ENCODE data around the gene ISY1.
A peak's percentile ranks its signal among the peaks of the same experiment; 100 is the strongest.
"Not testable (repeated sequence)": the region's sequence is repeated elsewhere in the genome, so short reads cannot be mapped to it uniquely, and the experiment has no call there.

Gene ISY1

DNA sequence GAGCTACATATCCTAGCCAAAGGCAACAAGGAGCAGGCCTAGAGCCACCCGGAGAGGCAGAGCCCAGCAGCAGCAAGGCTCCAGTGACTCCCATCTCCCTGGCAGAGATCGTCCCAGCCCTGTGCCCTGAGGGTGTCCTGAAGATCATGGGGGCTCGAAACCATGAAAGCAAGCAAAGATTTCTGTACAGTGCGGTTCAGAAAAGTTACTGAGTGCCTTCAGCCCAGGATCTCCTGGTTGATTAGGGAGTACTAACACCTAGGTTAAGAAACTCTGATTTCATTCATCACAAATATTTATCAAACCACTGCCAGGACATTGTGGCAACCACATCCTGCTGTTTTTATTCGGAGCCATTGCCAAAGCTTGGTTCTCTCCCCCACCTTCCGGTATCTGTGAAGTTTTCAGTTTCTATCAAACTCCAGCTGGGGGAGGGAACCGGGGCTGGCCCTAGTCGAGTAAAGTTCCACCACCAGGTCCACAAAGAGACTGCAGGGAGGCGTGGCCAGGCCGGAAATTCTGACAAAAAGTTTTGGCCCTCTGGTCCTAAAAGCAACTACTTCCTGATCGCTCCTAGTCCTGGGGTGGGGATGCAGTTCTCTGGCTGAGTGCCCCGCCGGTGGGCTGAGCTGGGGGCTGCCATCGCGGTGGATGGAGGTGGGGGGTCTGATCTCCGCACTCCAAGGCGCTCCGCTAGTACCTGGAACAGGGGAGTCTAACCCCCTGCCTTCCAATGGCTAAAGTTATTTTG is 40.4 kb downstream of the ISY1 start:
- DNase-seq (ENCODE audit: low read depth), result peak; percentile 80

DNA sequence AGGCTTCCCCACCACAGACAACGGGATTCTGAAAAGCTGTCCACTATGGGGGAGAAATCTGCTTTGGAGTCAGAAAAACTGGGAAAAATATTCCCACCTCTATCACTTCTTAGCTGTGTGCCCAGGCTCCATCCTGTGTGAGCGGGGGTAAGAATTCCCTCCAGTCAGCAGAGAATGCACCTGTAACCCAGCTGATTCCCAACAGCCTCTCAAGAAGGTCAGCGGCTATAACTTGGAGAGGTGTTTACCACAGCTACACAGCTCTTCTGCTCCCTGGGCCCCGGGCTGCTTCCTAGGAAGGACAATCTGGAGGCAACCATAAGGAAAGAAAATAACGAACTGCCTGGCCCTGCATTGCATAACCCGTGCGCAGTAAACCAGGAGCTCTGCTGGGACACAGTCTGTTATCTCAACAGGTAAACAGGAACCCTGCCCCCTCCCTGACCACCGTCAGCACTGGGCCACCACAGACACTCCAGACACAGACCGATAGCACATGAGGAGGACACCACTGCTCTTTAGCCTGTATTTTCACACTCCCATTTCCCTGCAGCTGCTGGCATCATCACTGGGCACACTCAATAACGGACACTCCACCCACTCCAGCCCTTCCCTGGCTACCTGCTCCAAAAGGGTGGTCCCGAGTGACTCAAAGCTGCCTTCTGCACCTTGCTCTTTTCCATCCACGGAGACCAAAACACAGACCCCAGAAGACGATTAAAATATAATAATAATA is 41.3 kb downstream of the ISY1 start:
- DNase-seq (ENCODE audit: low read depth), result no peak

GRCh38 chr3:129118745-129119144 is 42.1 kb downstream of the ISY1 start:
- DNase-seq (ENCODE audit: low read depth), result no peak

GRCh38 chr3:129117134-129117533 is 43.7 kb downstream of the ISY1 start:
- DNase-seq (ENCODE audit: low read depth), result no peak

DNA sequence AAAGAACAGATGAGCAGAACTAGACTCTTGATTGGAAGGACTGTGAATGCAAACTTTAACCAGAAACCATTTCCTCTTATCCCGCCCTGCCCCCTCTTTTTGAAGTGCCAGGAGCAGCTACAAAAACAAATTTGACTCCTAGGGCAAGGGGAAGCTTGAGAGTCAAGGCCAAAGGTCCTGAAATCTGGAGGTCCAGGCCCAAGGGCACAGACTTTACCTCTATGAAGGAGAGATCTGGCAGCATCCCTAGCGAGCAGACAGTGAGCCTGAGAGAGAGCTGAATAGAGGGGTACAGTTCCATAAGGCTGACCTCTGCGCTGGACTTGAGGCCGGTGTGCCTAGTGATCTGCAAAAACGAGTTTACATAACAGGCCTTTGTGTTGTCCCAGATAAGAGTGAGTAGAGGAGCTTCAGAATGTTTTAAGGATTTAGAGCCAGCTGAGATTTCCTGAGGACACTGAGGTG is 44.3 kb downstream of the ISY1 start:
- DNase-seq (ENCODE audit: low read depth), result no peak

GRCh38 chr3:129114455-129114854 is 46.4 kb downstream of the ISY1 start:
- DNase-seq (ENCODE audit: low read depth), result no peak

- no peak for DNase-seq (ENCODE audit: low read depth)
Measured at GRCh38 chr3:129112308-129113052, 48.4 kb downstream of the ISY1 start.

DNA sequence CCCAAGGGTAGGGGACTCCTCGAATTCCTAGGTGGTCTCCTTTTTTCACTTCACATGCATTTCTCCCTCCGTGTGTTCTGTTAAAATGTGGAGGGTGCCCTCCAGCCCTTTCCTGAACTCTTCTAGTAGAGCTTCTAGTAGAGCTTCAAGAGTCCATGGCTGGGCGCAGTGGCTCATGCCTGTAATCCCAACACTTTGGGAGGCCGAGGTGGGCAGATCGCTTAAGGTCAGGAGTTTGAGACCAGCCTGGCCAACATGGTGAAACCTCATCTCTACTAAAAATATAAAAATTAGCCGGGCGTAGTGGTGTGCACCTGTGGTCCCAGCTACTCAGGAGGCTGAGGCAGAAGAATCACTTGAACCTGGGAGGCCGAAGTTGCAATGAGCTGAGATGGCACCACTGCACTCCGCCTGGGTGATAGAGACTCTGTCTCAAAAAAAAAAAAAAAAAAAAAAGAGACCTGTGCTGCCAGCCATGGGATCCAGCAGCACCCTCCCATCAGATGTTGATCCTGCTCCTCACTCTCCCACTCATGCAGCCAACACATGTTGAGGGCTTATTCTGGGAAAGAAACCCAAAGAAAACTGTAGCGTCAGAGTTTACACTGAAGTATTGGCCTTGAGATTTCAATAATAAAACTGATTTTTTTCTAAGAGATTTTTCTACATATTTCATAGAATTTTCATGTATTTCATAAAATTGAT is 49.6 kb downstream of the ISY1 start:
- DNase-seq (ENCODE audit: low read depth), result not testable (repeated sequence)

GRCh38 chr3:129107793-129108192 is 53.1 kb downstream of the ISY1 start:
- no peak for DNase-seq (ENCODE audit: low read depth)

GRCh38 chr3:129106866-129107565 is 53.8 kb downstream of the ISY1 start:
- DNase-seq (ENCODE audit: low read depth), result no peak

DNA sequence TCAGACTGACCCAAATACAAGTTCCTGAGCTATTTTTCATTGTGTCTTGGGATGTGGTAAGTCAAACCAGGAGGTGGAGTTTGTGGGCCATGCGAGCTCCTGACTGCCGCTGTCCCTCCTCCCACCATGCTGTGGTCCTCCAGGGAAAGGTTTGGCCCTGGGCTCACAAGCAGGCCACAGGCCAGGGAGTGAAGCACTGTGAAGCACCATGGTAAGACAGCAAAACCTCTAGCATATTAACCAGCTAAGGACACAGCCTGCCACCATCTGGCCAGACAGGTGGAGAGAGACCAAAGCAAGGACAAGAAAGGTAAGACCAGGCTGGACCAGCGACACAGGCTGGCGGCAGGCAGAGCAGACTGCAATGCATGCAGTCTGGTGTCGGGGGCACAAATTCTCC is 54.5 kb downstream of the ISY1 start:
- DNase-seq (ENCODE audit: low read depth), result no peak

- DNase-seq (ENCODE audit: low read depth), result no peak
Measured at GRCh38 chr3:129105862-129106261, 55.0 kb downstream of the ISY1 start.

- no peak for DNase-seq (ENCODE audit: low read depth)
Measured at GRCh38 chr3:129104498-129105079, 56.3 kb downstream of the ISY1 start.

DNA sequence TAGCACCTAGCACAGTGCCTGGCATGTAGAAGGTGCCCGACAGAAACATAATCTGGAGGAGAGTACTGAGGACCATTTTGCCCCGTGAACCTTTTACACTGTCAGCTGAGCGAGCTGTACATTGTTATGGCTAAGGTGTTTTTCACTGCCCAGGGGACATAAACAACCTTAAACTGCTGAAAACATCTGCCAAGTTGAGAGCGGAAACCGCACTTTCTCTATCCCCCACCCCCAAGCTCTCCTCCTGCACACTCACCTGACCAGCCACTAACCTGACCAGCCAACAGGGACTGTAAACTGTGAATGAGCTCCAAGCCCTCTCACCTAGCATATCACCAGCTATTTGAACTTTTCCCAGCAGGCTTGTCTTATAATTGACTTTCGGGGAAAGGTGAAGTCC is 56.8 kb downstream of the ISY1 start:
- no peak for DNase-seq (ENCODE audit: low read depth)

- DNase-seq (ENCODE audit: low read depth), result no peak
Measured at GRCh38 chr3:129103296-129103695, 57.6 kb downstream of the ISY1 start.

DNA sequence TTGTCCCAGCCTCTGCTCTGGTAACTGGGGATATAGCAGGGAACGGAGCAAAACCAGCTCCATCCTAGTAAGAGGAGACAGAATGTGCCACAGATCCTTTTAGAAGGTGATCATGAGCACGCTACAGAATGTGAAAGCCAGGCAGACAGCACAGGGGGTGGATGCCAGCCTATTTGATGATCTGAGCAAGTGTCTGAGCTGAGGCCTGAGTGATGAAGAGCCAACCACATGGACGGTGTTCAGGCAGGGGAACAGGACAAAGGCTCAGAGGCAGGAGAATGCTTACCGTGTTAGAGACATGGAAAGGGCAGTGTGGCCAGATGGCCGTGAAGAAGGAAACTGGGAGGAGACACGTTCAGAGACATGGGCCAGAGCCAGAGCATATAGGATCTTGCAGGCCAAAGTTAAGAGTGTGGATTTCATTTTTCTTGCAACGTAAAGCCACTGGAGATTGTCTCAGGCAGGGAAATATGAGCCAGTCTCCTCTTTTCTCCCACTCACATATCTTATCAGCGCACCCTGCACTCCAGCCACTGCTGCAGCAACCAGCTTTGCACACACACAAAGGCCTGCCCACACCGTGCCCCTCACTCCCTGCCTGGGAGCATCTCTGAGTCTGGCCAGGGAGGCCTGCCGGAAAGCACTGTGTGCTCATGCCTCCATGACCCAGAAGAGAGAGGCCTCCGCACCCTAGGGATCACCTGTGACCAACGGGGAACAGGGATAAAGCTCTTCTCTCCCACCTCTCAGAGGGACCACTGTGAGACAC is 59.3 kb downstream of the ISY1 start:
- DNase-seq (ENCODE audit: low read depth), result no peak

- no peak for DNase-seq (ENCODE audit: low read depth)
Measured at GRCh38 chr3:129100274-129100673, 60.6 kb downstream of the ISY1 start.

DNA sequence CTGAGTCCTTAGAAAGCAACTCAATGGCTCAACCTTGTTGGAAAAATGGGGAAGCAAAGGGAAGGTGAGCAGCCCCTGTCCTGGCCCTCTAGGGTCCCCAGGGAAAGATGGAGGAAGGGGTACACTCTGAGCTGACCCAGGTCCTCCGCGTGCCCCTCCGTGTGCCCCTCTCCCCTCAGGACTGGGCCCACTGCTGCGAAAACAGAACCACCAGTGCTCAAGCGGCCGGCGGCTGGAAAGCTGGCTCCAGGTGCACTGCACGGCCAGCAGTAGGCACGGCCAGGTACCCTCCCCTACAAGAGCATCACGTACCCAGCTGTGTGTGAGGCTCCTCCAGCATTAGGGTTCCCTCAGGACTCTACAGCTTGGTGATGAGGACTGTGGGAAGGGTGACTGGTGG is 65.6 kb downstream of the ISY1 start:
- DNase-seq (ENCODE audit: low read depth), result no peak

DNA sequence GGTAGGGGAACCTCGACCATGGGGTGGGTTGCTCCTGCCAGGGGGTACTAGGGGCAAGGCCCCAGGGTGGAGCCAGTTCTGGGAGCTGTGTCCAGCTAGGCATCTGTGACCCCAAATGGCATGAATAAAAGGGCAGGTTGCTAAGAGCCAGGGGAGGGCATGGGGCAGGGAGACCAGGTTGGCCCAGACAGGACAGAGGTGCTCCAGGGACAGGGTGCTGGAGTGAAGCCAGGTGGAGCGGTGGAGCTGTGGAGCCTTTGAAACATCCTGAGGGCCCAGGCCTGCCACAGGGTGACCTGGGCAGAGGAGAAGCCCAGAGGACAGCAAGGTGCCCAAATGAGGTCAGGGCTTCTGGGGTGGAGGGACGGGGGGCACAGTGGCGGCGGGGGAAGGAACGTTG is 72.6 kb downstream of the ISY1 start:
- DNase-seq (ENCODE audit: low read depth), result not testable (repeated sequence)

DNA sequence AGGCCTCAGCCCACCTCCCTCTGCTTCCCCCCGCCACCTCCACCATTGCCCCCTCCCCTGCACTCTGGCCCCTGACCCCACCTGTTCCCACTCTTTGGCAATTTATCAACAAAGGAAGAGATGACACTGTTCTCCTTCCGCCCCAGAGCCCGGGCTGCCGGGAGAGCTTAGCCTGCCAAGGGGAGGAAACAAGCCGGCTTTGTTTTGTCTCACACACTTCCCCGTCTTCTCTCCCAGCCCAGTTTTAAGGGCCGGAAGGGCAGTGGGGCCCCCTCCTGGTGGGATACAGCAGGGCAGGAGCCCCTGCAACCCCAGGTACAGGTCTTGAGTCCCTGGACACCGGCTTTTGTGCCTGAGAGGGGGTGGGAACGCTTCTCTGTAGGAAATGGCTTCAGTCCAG is 73.0 kb downstream of the ISY1 start:
- not testable (repeated sequence) for DNase-seq (ENCODE audit: low read depth)
